ENCODE measurements around the gene MACROD2.

The MACROD2 gene

GRCh38 chr20:15179381-15179780, 1184.1 kb downstream of the MACROD2 start:
- no peak for DNase-seq (ENCODE audit: low read depth)
- no peak overlapping the region for H3K4me3 ChIP-seq (ENCODE audit: low read length)

DNA sequence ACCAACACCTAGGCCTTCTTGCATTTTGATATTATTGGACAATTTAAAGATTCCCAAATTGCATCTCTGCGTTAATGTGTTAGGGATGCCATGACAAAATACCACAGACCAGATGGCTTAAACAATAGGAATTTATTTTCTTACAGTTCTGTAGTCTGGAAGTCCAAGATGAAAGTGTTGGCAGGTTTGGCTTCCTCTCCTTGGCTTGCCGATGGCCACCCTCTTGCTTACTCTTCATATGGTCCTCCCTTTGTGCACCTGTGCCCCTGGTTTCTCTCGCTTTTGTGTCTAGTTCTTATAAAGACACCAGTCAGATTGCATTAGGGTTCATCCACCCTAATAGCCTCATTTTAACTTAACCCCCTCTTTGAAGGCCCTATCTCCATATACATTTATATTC, 1184.5 kb downstream of the MACROD2 start:
- TF ChIP-seq, protein P1, sequence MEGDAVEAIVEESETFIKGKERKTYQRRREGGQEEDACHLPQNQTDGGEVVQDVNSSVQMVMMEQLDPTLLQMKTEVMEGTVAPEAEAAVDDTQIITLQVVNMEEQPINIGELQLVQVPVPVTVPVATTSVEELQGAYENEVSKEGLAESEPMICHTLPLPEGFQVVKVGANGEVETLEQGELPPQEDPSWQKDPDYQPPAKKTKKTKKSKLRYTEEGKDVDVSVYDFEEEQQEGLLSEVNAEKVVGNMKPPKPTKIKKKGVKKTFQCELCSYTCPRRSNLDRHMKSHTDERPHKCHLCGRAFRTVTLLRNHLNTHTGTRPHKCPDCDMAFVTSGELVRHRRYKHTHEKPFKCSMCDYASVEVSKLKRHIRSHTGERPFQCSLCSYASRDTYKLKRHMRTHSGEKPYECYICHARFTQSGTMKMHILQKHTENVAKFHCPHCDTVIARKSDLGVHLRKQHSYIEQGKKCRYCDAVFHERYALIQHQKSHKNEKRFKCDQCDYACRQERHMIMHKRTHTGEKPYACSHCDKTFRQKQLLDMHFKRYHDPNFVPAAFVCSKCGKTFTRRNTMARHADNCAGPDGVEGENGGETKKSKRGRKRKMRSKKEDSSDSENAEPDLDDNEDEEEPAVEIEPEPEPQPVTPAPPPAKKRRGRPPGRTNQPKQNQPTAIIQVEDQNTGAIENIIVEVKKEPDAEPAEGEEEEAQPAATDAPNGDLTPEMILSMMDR (conservative IDR thresholded peaks at IDR 0.05; ENCODE audit: low read depth, low read length) = no peak
- no peak overlapping the region for H3K4me3 ChIP-seq (ENCODE audit: low read length)
- no peak for DNase-seq (ENCODE audit: low read depth)

More at GRCh38 chr20:15179381-15179780, 1184.1 kb downstream of the MACROD2 start:
- TF ChIP-seq, protein P1 (conservative IDR thresholded peaks at IDR 0.05; ENCODE audit: low read depth, low read length) = no peak

GRCh38 chr20:15185322-15185721, 1190.0 kb downstream of the MACROD2 start:
- DNase-seq (ENCODE audit: low read depth) = no peak
- TF ChIP-seq, protein P1 (conservative IDR thresholded peaks at IDR 0.05; ENCODE audit: low read depth, low read length) = no peak
- H3K4me3 ChIP-seq (ENCODE audit: low read length) = no peak overlapping the region

GRCh38 chr20:15185913-15186312, 1190.6 kb downstream of the MACROD2 start:
- TF ChIP-seq, protein P1 (conservative IDR thresholded peaks at IDR 0.05; ENCODE audit: low read depth, low read length) = no peak
- no peak for DNase-seq (ENCODE audit: low read depth)
- no peak overlapping the region for H3K4me3 ChIP-seq (ENCODE audit: low read length)

DNA sequence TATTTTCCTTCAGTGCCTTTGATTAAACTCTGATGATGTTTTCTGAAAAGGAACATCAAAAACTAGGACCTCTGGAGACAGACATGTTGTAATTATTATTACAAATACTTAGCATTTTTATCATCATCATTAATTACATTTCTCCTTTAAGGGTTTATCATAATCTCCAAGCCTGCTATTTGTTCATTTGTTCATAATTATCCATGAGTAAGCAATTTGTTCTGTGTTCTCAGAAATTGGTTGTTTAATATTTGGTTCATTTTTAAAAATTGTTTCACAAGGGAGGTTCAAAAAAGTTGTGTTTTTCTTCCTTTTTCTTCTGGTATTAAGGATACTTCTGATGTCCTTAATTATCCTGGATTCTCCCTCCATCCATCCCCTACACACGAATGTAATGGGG, 1192.3 kb downstream of the MACROD2 start:
- no peak overlapping the region for H3K4me3 ChIP-seq (ENCODE audit: low read length)
- no peak for DNase-seq (ENCODE audit: low read depth)
- TF ChIP-seq, protein P1 (conservative IDR thresholded peaks at IDR 0.05; ENCODE audit: low read depth, low read length) = no peak

- no peak for DNase-seq (ENCODE audit: low read depth)
- TF ChIP-seq, protein P1 (conservative IDR thresholded peaks at IDR 0.05; ENCODE audit: low read depth, low read length) = no peak
- H3K4me3 ChIP-seq (ENCODE audit: low read length) = no peak overlapping the region
These were observed 1193.1 kb downstream of the MACROD2 start for GRCh38 chr20:15188415-15188814.

- H3K4me3 ChIP-seq (ENCODE audit: low read length) = no peak overlapping the region
- DNase-seq (ENCODE audit: low read depth) = no peak
- TF ChIP-seq, protein P1 (conservative IDR thresholded peaks at IDR 0.05; ENCODE audit: low read depth, low read length) = no peak
These were observed 1195.9 kb downstream of the MACROD2 start for GRCh38 chr20:15191082-15191723.

All from retinal pigment epithelial cell (primary cell).